ENCODE measurements around the gene NOD2. TPM values are rescaled to one million over a fixed set of nuclear protein-coding genes. Genes with fewer than 3 reads are reported as not detected.
A peak's percentile ranks its signal among the peaks of the same experiment; 100 is the strongest.

Gene NOD2
- total and polyA plus RNA-seq, 7 experiments from 2014 or later, result 0.06 to 40.5 (median 0.65) TPM

- no peak overlapping the region for H3K27ac ChIP-seq (ENCODE audit: low read depth, low read length)
- ATAC-seq, result no peak
- H3K4me3 Mint-ChIP-seq, result peak overlapping the region in 1 of 10 donors; percentile 23
- H3K36me3 Mint-ChIP-seq, result peaks cover 0 to 22% (median 4%) of the 10 kb centered on the region in 5 donors
- H3K27me3 ChIP-seq (ENCODE audit: control insufficient read depth in 2 of 2, insufficient read depth in 2 of 2, low read length in 2 of 2), result no peaks in the 10 kb centered on the region
- intact Hi-C loops (cut with micrococcal nuclease), result no loop called here
- H3K4me3 ChIP-seq (ENCODE audit: low read length), result no peak overlapping the region
- ChIA-PET POLR2A (no interaction called here), CTCF (interaction anchor here (1.0 to 2.9 kb wide), 2 partner anchors 8 to 13 kb away, joined by 3 to 12 read pairs; no protein-coding TSS in a partner anchor)
- H3K9me3 Mint-ChIP-seq, result peaks cover 0 to 4% (median 0%) of the 10 kb centered on the region in 11 donors
- H3K27me3 Mint-ChIP-seq, result no peaks in the 10 kb centered on the region
- no peaks in the 10 kb centered on the region for H3K4me1 ChIP-seq (ENCODE audit: control insufficient read depth in 2 of 2, insufficient read depth in 2 of 2, low read length in 2 of 2)
- H3K4me1 Mint-ChIP-seq, result peaks cover 0 to 6% (median 0%) of the 10 kb centered on the region in 7 donors
- H3K36me3 ChIP-seq (ENCODE audit: control insufficient read depth in 2 of 3, insufficient read depth in 3 of 3, low read length in 3 of 3), result no peaks in the 10 kb centered on the region
- no peak for DNase-seq
- no peak overlapping the region for H3K27ac Mint-ChIP-seq
- H3K9me3 ChIP-seq (ENCODE audit: control insufficient read depth in 2 of 3, low read length in 3 of 3), result no peaks in the 10 kb centered on the region
Measured at GRCh38 chr16:50651835-50652438, 41.5 kb upstream of the NOD2 start.

GRCh38 chr16:50652836-50653425 lies 40.5 kb upstream of the NOD2 start:
- H3K4me3 Mint-ChIP-seq, result no peak overlapping the region
- ChIA-PET CTCF (interaction anchor here (0.6 to 2.9 kb wide), 3 partner anchors 8 to 302 kb away, joined by 3 to 12 read pairs (median 3); no protein-coding TSS in a partner anchor), POLR2A (no interaction called here)
- Histone ChIP-seq H3K27ac (ENCODE audit: low read depth, low read length) (no peak overlapping the region), H3K4me3 (ENCODE audit: low read length) (no peak overlapping the region), H3K4me1 (ENCODE audit: control insufficient read depth in 2 of 2, insufficient read depth in 2 of 2, low read length in 2 of 2) (no peaks in the 10 kb centered on the region), H3K9me3 (ENCODE audit: control insufficient read depth in 2 of 3, low read length in 3 of 3) (no peaks in the 10 kb centered on the region), H3K36me3 (ENCODE audit: control insufficient read depth in 2 of 3, insufficient read depth in 3 of 3, low read length in 3 of 3) (no peaks in the 10 kb centered on the region), H3K27me3 (ENCODE audit: control insufficient read depth in 2 of 2, insufficient read depth in 2 of 2, low read length in 2 of 2) (no peaks in the 10 kb centered on the region)
- peaks cover 0 to 22% (median 4%) of the 10 kb centered on the region in 5 donors for H3K36me3 Mint-ChIP-seq
- H3K27ac Mint-ChIP-seq, result no peak overlapping the region
- peaks cover 0 to 4% (median 0%) of the 10 kb centered on the region in 11 donors for H3K9me3 Mint-ChIP-seq
- H3K27me3 Mint-ChIP-seq, result no peaks in the 10 kb centered on the region
- intact Hi-C loops (cut with micrococcal nuclease), result no loop called here
- no peak for DNase-seq
- no peak for ATAC-seq
- H3K4me1 Mint-ChIP-seq, result peaks cover 0 to 6% (median 0%) of the 10 kb centered on the region in 7 donors

- H3K9me3 ChIP-seq (ENCODE audit: control insufficient read depth in 2 of 3, low read length in 3 of 3), result no peaks in the 10 kb centered on the region
- no peak overlapping the region for H3K27ac Mint-ChIP-seq
- H3K36me3 ChIP-seq (ENCODE audit: control insufficient read depth in 2 of 3, insufficient read depth in 3 of 3, low read length in 3 of 3), result no peaks in the 10 kb centered on the region
- H3K36me3 Mint-ChIP-seq, result peaks cover 0 to 16% (median 4%) of the 10 kb centered on the region in 5 donors
- H3K4me3 Mint-ChIP-seq, result no peak overlapping the region
- H3K9me3 Mint-ChIP-seq, result peaks cover 0 to 4% (median 0%) of the 10 kb centered on the region in 11 donors
- intact Hi-C loops (cut with micrococcal nuclease), result no loop called here
- H3K27me3 Mint-ChIP-seq, result no peaks in the 10 kb centered on the region
- ChIA-PET CTCF (interaction anchor here (0.6 to 0.8 kb wide), 2 partner anchors 9 to 303 kb away, joined by 3 read pairs; no protein-coding TSS in a partner anchor), POLR2A (no interaction called here)
- no peak for DNase-seq
- H3K4me3 ChIP-seq (ENCODE audit: low read length), result no peak overlapping the region
- no peak overlapping the region for H3K27ac ChIP-seq (ENCODE audit: low read depth, low read length)
- H3K4me1 ChIP-seq (ENCODE audit: control insufficient read depth in 2 of 2, insufficient read depth in 2 of 2, low read length in 2 of 2), result no peaks in the 10 kb centered on the region
- H3K27me3 ChIP-seq (ENCODE audit: control insufficient read depth in 2 of 2, insufficient read depth in 2 of 2, low read length in 2 of 2), result no peaks in the 10 kb centered on the region
- peaks cover 0 to 6% (median 0%) of the 10 kb centered on the region in 7 donors for H3K4me1 Mint-ChIP-seq
- no peak for ATAC-seq
Measured at GRCh38 chr16:50653633-50654519, 39.5 kb upstream of the NOD2 start.

GRCh38 chr16:50655558-50656055 lies 37.8 kb upstream of the NOD2 start:
- no peak overlapping the region for H3K27ac ChIP-seq (ENCODE audit: low read depth, low read length)
- Mint-ChIP-seq H3K36me3 (peaks cover 0 to 6% (median 3%) of the 10 kb centered on the region in 5 donors), H3K27ac (no peak overlapping the region), H3K4me1 (peaks cover 0 to 8% (median 4%) of the 10 kb centered on the region in 7 donors), H3K9me3 (peaks cover 0 to 4% (median 0%) of the 10 kb centered on the region in 11 donors), H3K27me3 (no peaks in the 10 kb centered on the region), H3K4me3 (no peak overlapping the region)
- intact Hi-C loops (cut with micrococcal nuclease), result no loop called here
- ChIA-PET CTCF (interaction anchor here (1.6 kb wide), 1 partner anchor 10 kb away, joined by 6 read pairs; no protein-coding TSS in a partner anchor), POLR2A (no interaction called here)
- H3K9me3 ChIP-seq (ENCODE audit: control insufficient read depth in 2 of 3, low read length in 3 of 3), result no peaks in the 10 kb centered on the region
- ATAC-seq, result no peak
- DNase-seq, result no peak
- H3K4me1 ChIP-seq (ENCODE audit: control insufficient read depth in 2 of 2, insufficient read depth in 2 of 2, low read length in 2 of 2), result no peaks in the 10 kb centered on the region
- no peak overlapping the region for H3K4me3 ChIP-seq (ENCODE audit: low read length)
- no peaks in the 10 kb centered on the region for H3K36me3 ChIP-seq (ENCODE audit: control insufficient read depth in 2 of 3, insufficient read depth in 3 of 3, low read length in 3 of 3)
- H3K27me3 ChIP-seq (ENCODE audit: control insufficient read depth in 2 of 2, insufficient read depth in 2 of 2, low read length in 2 of 2), result no peaks in the 10 kb centered on the region

GRCh38 chr16:50657241-50657640 lies 36.2 kb upstream of the NOD2 start:
- Mint-ChIP-seq H3K36me3 (peaks cover 0 to 7% (median 0%) of the 10 kb centered on the region in 5 donors), H3K4me3 (no peak overlapping the region), H3K4me1 (peaks cover 0 to 8% (median under 1%) of the 10 kb centered on the region in 7 donors), H3K27ac (peak overlapping the region in 1 of 9 donors; percentile 19), H3K9me3 (peaks cover 0 to 3% (median 0%) of the 10 kb centered on the region in 11 donors), H3K27me3 (no peaks in the 10 kb centered on the region)
- intact Hi-C loops (cut with micrococcal nuclease), result no loop called here
- ChIA-PET CTCF (interaction anchor here (0.6 kb wide), 1 partner anchor 10 kb away, joined by 7 read pairs; no protein-coding TSS in a partner anchor), POLR2A (no interaction called here)
- Histone ChIP-seq H3K27me3 (ENCODE audit: control insufficient read depth in 2 of 2, insufficient read depth in 2 of 2, low read length in 2 of 2) (no peaks in the 10 kb centered on the region), H3K4me1 (ENCODE audit: control insufficient read depth in 2 of 2, insufficient read depth in 2 of 2, low read length in 2 of 2) (no peaks in the 10 kb centered on the region), H3K36me3 (ENCODE audit: control insufficient read depth in 2 of 3, insufficient read depth in 3 of 3, low read length in 3 of 3) (no peaks in the 10 kb centered on the region), H3K27ac (ENCODE audit: low read depth, low read length) (no peak overlapping the region), H3K4me3 (ENCODE audit: low read length) (no peak overlapping the region), H3K9me3 (ENCODE audit: control insufficient read depth in 2 of 3, low read length in 3 of 3) (no peaks in the 10 kb centered on the region)
- ATAC-seq (peak; percentile 36), DNase-seq (no peak)

- Mint-ChIP-seq H3K4me1 (peaks cover 4 to 10% (median 6%) of the 10 kb centered on the region in 7 donors), H3K36me3 (peaks cover 0 to 24% (median 4%) of the 10 kb centered on the region in 5 donors), H3K9me3 (peaks cover 0 to 9% (median 0%) of the 10 kb centered on the region in 11 donors), H3K27me3 (no peaks in the 10 kb centered on the region), H3K27ac (no peak overlapping the region), H3K4me3 (no peak overlapping the region)
- Histone ChIP-seq H3K27ac (ENCODE audit: low read depth, low read length) (no peak overlapping the region), H3K4me3 (ENCODE audit: low read length) (no peak overlapping the region), H3K27me3 (ENCODE audit: control insufficient read depth in 2 of 2, insufficient read depth in 2 of 2, low read length in 2 of 2) (no peaks in the 10 kb centered on the region), H3K9me3 (ENCODE audit: control insufficient read depth in 2 of 3, low read length in 3 of 3) (no peaks in the 10 kb centered on the region), H3K4me1 (ENCODE audit: control insufficient read depth in 2 of 2, insufficient read depth in 2 of 2, low read length in 2 of 2) (peaks cover 0 to 2% of the 10 kb centered on the region in 2 donors), H3K36me3 (ENCODE audit: control insufficient read depth in 2 of 3, insufficient read depth in 3 of 3, low read length in 3 of 3) (no peaks in the 10 kb centered on the region)
- ChIA-PET POLR2A (no interaction called here), CTCF (interaction anchor here (1.0 kb wide), 1 partner anchor 10 kb away, joined by 4 read pairs; no protein-coding TSS in a partner anchor)
- intact Hi-C loops (cut with micrococcal nuclease), result no loop called here
- ATAC-seq (no peak), DNase-seq (no peak)
Measured at GRCh38 chr16:50659806-50660205, 33.6 kb upstream of the NOD2 start.
